Peyer's patch (tissue), 4 donors: ENCODE measurements around the gene GALR3.

Experiments used
- CTCF ChIP-seq, 6 experiments: fragments of 450-650 bp in 4 of 6; fragments of 200-600 bp in 2 of 6; sonication (generic) in 1 of 6; IDR thresholded peaks; one replicate each; pipeline ENCODE4 v1.5.1; 2017 to 2019; ENCODE audit warnings: antibody characterized with exemption in 6 of 6, mild to moderate bottlenecking in 3 of 6, moderate library complexity in 1 of 6
- POLR2A ChIP-seq, 2 donors: fragments of 450-650 bp; IDR thresholded peaks; one replicate each; pipeline ENCODE4 v1.5.1; 2017; ENCODE audit warnings: antibody characterized with exemption in 2 of 2, mild to moderate bottlenecking in 2 of 2, moderate library complexity in 2 of 2

DNA sequence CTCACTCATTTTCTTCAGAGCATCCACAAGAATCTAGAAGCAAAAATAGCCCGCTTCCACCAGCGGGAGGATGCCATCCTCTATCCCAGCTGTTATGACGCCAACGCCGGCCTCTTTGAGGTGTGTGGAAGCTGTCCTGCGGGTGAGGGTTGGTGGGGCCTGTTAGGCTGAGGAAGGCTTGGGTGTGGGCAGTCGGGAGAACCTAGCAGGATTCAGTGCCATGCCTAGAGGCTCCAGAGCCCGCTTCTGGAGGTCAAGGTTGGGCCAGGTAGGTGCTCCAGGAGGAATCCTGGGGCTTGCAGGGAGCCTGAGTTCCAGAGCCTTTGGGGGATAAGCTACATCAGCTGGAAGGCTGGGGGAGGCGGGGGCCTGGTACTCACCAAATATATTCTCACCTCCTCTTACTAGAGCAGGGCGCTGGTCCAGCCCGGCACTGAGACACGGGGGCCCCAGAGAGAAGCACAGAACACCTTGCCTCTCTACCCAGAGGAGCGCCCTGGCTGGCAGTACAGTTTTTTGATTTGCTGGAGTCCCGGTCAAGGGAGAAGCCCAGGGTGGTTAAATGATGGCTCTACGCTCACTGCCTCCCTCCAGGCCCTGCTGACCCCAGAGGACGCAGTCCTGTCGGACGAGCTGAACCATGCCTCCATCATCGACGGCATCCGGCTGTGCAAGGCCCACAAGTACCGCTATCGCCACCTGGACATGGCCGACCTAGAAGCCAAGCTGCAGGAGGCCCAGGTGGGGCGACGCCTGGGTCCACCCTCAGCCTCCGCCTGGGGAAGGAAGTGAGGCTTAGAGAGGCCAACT is 10.1 kb upstream of the GALR3 start:
- TF ChIP-seq CTCF (IDR thresholded peaks at IDR 0.05) (no peak), POLR2A (IDR thresholded peaks at IDR 0.05) (no peak)
